HG02840 (cell line): ENCODE measurements around the gene P2RY13.

Source experiments
- ATAC-seq: cut with Tn5 transposase; IDR thresholded peaks from one replicate; pipeline ENCODE4 v1.9.1; 2021; ENCODE audit warnings: mild to moderate bottlenecking, moderate library complexity, moderate number of reproducible peaks; ENCODE audit not compliant: unreplicated experiment, low FRiP score

The P2RY13 gene

DNA sequence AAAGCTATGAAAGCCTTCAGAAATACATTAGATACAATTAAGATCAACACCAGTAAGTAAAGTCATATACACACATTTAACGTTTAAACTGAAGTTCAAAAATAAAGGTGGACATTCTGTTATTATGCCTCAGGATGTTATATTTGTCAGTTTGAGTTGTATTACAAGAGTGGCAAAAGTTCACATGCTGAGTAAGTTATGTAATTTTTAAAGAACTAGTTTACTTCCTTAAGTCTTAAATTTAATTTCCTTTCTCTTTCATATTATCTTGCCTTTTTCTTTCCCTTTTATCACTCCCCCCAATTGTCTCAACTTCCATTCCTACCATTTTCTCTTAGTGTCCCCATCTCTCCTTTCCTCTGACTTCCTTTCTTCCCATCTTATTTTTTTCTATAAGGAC, 7.8 kb downstream of the P2RY13 start:
- no peak for ATAC-seq

GRCh38 chr3:151320131-151320530, 9.2 kb downstream of the P2RY13 start:
- no peak for ATAC-seq

DNA sequence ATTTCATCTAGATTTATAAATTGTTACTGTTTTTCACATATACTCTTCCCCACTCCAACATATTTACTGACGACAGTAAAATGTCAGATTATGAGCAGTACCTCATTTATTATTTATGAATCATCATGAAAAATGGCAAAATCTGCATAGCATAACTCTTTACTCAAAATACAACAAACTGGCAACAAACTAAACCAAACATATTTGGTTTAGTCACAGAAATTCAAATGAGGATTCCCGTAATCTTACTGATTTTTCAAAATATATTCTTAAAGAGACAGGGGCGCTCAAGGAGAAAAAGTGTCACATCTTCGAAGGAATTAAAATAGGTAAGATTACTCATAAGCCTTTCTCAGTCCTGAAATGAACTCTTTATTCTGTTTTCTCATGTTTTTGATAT, 9.7 kb downstream of the P2RY13 start:
- no peak for ATAC-seq

DNA sequence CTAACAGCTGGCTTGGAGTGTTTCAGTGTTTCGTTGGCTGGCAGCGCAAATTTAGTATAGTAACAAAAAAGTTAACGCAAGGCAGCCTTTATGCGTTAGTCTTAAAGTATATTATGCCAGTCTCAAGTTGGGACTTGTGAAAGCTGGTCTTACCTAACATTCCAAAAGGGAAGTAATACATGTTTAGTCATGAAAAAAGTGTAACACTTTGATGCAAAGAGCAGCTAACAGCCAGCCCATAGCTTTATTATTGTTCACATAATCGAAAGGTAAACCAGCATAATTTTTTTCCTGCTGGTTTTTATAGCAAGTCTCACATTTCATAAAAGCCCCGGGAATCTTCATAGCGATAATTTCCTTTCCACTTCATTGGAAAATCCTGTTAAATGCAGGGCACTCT, 10.4 kb downstream of the P2RY13 start:
- no peak for ATAC-seq

GRCh38 chr3:151318313-151318712, 11.0 kb downstream of the P2RY13 start:
- no peak for ATAC-seq

- ATAC-seq: no peak
These were observed 12.9 kb downstream of the P2RY13 start, which contains the start of gene GPR87 for GRCh38 chr3:151316267-151316991. GPR87 (minus strand) TSS chr3:151316820; CDS start chr3:151300100, 16,720 bp downstream.

DNA sequence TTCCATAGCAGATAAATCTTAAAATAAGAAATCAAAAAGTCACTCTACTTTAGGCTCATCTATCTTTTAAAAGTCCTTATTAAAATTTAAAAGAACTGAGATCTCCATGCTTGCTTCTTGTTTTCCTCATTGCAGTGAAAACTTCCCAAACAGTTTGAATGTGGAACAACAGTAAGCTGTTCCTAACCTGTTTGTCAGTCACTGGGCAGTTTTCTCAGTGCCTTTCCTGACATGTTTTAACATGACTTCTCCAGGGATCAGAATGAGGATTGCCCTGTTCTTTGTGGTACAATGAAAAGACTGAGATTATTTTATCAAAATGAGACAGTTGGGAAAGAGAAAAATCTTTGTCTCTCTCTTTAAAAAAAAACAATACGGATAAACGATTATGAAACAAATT, 13.5 kb downstream of the P2RY13 start:
- ATAC-seq: no peak

DNA sequence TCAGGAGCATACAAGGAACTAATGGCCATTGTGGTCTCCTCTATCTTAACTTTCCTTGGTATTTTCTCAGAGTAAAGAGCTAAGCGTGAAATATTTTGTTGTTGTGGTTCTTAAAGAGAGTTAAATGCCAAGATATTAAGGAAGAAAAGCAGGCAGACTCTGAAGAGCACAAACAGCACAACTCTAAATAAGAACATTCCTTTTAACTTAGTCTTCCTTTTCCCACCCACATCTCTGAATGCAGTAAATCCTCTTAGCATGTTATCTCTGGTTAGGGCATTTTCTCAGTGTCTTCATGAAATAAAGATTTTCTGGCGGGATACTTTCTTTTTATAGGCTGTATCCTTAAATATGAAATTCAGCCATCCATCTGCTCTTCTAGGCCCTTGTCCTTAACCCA, 14.2 kb downstream of the P2RY13 start:
- no peak for ATAC-seq

DNA sequence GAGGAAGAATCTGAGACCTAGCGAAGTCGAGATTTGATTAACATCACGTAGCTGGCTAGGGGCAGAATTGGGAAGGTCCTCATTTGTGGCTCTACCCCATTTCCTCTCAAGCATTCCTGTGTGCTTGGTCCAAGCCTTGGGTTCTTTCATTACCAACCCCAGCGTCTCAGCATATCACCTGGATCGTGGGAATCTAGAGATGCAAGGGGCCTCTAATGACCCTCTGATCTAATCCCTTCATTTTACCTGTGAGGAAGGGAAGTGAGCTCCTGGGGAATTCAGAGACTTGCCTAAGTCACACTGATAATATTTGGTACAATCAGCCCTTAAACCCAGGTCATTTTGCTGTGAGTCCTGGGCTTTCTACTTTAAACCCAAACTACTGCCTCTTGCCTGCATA, 14.8 kb downstream of the P2RY13 start:
- ATAC-seq: no peak

DNA sequence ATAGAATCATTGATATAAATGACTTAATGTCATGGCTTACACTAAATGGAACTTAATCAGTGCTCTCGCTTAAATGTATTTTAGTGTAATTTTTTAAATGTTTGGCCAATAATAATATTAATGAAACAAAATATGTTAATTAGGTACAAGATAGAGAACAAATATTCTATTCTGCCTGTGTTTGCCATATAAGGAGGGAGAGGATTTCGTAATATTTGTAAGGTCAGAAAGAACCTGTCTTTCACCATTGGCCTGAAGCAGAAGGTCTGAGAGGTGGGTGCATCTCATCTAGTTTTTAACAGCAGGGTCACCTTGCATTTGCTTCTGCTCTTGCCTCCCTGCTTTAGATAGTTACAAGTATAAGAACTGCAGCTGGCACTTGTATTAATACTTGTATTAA, 15.2 kb downstream of the P2RY13 start:
- no peak for ATAC-seq

- ATAC-seq: no peak
These were observed 16.4 kb downstream of the P2RY13 start for GRCh38 chr3:151312972-151313371.

DNA sequence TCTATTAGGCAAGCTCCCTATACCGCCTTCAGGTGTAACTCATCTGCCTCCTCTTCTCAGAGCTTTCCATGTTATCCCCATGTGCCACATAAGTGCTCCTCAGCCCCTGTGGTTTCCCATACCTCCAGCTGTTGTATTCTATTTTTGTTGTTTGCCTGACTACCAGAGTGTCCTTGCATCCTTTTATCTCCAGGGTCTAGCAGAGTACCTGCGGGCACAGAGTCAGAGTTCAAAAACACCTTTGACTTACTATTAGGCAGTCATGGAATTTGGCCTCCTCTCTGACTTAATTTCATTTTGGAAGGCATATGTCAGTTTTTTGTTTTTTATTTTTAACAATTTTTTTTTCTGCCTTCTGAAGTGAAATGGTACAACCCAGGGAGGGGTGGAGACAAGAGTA, 19.8 kb downstream of the P2RY13 start:
- ATAC-seq: no peak

- ATAC-seq: no peak
These were observed 21.5 kb downstream of the P2RY13 start for GRCh38 chr3:151307583-151308488.

DNA sequence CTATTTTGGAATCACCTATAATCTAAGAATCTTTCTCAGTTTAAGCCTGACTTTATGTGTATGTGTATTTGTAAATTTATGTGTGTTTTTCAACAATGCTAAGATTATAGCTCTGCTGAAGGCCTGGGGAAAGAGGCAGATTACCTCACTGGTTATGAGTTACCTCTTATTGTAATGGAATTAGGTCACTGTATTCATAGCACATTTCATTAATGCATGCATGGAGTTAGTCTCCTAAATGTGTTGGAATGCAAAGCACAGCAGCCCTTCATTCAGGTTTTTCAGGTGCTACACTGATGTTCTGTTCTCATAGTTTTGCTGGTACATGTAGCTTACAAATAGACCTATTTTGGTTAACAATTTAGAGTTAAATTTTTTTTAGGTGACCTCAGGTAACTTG, 22.2 kb downstream of the P2RY13 start:
- no peak for ATAC-seq

DNA sequence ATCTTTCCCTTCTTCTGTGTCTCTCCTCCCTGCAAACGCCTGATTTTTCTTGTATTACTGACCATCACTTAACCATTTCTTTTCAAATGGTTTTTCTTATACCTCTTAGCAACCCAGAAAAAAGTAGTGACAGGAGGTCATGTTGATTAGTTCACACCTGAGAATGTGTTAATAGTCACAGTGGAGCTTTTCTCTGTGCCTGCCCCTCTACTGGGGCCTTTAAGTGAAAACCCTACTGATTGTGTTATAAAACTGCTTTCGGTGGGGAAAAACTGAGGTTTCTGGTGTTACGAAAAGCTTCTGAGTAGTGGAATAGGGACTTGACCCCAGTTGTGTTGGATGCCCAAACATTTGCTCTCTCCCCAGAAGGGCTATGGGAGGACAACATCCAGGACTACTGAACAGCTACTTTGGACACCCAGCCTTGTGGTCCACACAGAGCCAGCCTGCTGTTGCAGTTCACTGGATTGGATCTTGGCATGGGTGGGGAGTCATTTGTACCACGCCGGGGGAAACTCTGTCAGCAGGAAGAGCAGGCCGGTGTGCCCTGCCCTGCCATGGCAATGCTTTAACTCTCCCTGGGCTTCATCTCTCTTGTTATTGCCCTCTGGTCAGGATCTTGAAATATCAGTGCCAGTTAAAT, 23.1 kb downstream of the P2RY13 start:
- ATAC-seq: no peak

DNA sequence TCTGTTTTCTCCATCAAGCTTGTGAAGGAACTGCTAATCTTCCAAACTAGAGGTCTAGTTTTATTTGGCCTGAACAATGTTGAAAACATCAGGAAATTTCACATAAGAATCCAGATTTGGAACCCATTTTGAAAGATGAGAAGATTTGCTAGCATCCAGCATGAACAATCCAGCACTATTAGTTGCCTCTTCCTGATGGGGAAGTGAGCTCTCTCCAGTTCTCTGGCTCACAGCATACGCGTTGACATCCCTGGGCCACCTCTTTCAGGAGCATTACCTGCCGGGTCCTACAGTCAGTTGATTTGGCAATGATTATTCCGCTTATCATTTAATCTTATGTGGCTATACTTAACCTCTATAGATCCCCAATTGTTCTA, 23.6 kb downstream of the P2RY13 start:
- ATAC-seq: no peak

- no peak for ATAC-seq
These were observed 24.1 kb downstream of the P2RY13 start for GRCh38 chr3:151305060-151305774.

- ATAC-seq: no peak
These were observed 25.6 kb downstream of the P2RY13 start for GRCh38 chr3:151303751-151304150.

DNA sequence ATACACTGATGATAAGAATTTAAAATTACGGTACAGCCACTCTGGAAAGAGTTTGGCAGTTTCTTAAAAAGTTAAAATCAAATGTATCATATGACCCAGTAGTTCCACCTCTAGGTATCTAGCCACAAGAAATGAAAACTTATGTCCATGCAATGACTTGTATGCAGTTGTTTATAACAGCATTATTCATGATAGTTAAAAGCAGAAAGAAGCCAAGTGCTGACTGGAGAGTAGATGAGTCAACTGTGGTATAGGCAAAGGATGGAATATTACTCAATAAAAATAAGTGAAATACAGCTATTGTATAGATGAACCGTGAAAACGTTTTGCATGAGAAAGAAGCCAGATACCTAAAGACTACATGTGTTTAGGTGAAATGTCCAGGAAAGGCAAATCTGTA, 27.6 kb downstream of the P2RY13 start:
- no peak for ATAC-seq

GRCh38 chr3:151300539-151300938, 28.8 kb downstream of the P2RY13 start:
- ATAC-seq: no peak

DNA sequence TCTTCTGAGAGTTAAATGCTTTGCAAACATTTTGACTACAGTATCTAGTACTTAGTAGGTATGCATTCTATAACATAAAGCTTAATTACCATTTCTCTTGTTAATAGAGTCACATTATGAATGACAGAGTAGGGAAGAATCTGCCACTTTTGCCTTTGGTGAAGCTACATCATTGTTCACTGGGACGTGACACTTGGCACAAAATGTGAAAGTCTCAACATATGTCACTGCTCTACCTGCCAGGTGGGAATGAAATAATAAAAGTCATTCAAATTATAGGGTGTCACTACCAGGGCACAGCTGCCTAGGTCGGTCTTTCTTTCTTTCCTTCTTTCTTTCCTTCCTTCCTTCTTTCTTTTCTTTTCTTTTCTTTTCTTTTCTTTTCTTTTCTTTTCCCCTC, 30.3 kb downstream of the P2RY13 start:
- no peak for ATAC-seq
